Endothelial cell of umbilical vein (primary cell): ENCODE results near the gene TSPOAP1. TPM values are rescaled to one million over a fixed set of nuclear protein-coding genes. Genes with fewer than 3 reads are reported as not detected.

Experiments used
- BruUV-seq: library from RNA; stranded (reverse); fragments of 400-500 nt; replicated peaks from 2 replicates; lab custom pipeline; 2021; lab: Mats Ljungman, UMichigan
- CTCF ChIA-PET: fragments of 300-600, 350-600 bp; sonication (Branson Sonifier 250); formaldehyde crosslinking; loops from one replicate; lab custom pipeline; 2021; ENCODE audit warnings: antibody characterized with exemption, inconsistent platforms; lab: Charles Lee
- POLR2A ChIA-PET: fragments of 300-600, 350-600 bp; sonication (Branson Sonifier 250); formaldehyde crosslinking; loops from one replicate; lab custom pipeline; 2021; ENCODE audit warnings: antibody characterized with exemption, inconsistent platforms; lab: Charles Lee
- DNase-seq: peaks from one replicate; pipeline ENCODE4 v3.0.0-alpha.2; 2011; ENCODE audit warnings: low read depth, low spot score
- FAIRE-seq: peaks from 2 replicates; lab custom pipeline; 2011; peaks lifted over from hg19 to GRCh38; lab: Jason Lieb, UNC
- H2AFZ ChIP-seq: 2 replicates; pipeline ENCODE4 v1.6.0; 2012; ENCODE audit warnings: low read depth, low read length, control low read depth, inconsistent platforms
- H3K27ac ChIP-seq: 2 replicates; pipeline ENCODE4 v1.5.1; 2011; ENCODE audit warnings: low read depth, mild to moderate bottlenecking, control low read depth, low read length, moderate library complexity; ENCODE audit not compliant: insufficient read depth
- H3K27me3 ChIP-seq, 2 experiments: 2 replicates each; pipeline versions ENCODE4 v1.6.0 to v1.6.1; 2011; ENCODE audit warnings: low read length in 2 of 2, mixed read lengths in 1 of 2; ENCODE audit not compliant: control insufficient read depth in 2 of 2, insufficient read depth in 2 of 2
- H3K36me3 ChIP-seq, 2 experiments: 2 replicates in 1 of 2; 3 replicates in 1 of 2; pipeline ENCODE4 v1.5.1; 2011; ENCODE audit warnings: low read length in 2 of 2, mild to moderate bottlenecking in 1 of 2, moderate library complexity in 1 of 2; ENCODE audit not compliant: control insufficient read depth in 2 of 2, insufficient read depth in 2 of 2; ENCODE audit errors: extremely low read depth in 1 of 2
- H3K4me1 ChIP-seq: 3 replicates; pipeline ENCODE4 v1.5.1; 2011; ENCODE audit warnings: mild to moderate bottlenecking, low read length; ENCODE audit not compliant: control insufficient read depth, insufficient read depth; ENCODE audit errors: extremely low read depth
- H3K4me2 ChIP-seq: 2 replicates; pipeline ENCODE4 v1.6.1; 2011; ENCODE audit warnings: low read length, control low read depth, mixed read lengths; ENCODE audit not compliant: insufficient read depth
- H3K4me3 ChIP-seq, 3 experiments: fragments of 200-600 bp in 1 of 3; sonication (generic), shearing (Covaris generic) in 1 of 3; replicated peaks in 1 of 3; 2 replicates each; pipeline ENCODE4 v1.5.1; 2011 to 2016; ENCODE audit warnings: control low read depth in 3 of 3, low read length in 3 of 3, mild to moderate bottlenecking in 2 of 3, inconsistent platforms in 1 of 3, low read depth in 1 of 3, moderate library complexity in 1 of 3; ENCODE audit not compliant: insufficient read depth in 1 of 3
- H3K79me2 ChIP-seq: 2 replicates; pipeline ENCODE4 v1.6.0; 2012; ENCODE audit warnings: low read length, inconsistent platforms; ENCODE audit not compliant: control insufficient read depth, insufficient read depth
- H3K9ac ChIP-seq: replicated peaks from 2 replicates; pipeline ENCODE3; 2011; ENCODE audit warnings: low read length, control low read depth; ENCODE audit not compliant: insufficient read depth; ENCODE audit errors: extremely low read depth
- H3K9me1 ChIP-seq: replicated peaks from 3 replicates; pipeline ENCODE4 v1.6.0; 2011; ENCODE audit warnings: mild to moderate bottlenecking, low read length; ENCODE audit not compliant: control insufficient read depth, insufficient read depth; ENCODE audit errors: extremely low read depth
- H3K9me3 ChIP-seq: replicated peaks from 2 replicates; pipeline ENCODE4 v1.5.1; 2012; ENCODE audit warnings: low read length, inconsistent platforms; ENCODE audit not compliant: control insufficient read depth, insufficient read depth
- H4K20me1 ChIP-seq: replicated peaks from 2 replicates; pipeline ENCODE3; 2011; ENCODE audit warnings: mild to moderate bottlenecking, low read length; ENCODE audit not compliant: control insufficient read depth, insufficient read depth; ENCODE audit errors: extremely low read depth
- EZH2 ChIP-seq: IDR thresholded peaks from 2 replicates; pipeline ENCODE4 v1.6.1; 2012; ENCODE audit warnings: borderline replicate concordance, low read depth, mild to moderate bottlenecking, moderate library complexity, low read length, inconsistent platforms; ENCODE audit not compliant: severe bottlenecking
- FOS ChIP-seq: IDR thresholded peaks from 2 replicates; pipeline ENCODE4 v1.6.1; 2011; ENCODE audit warnings: mild to moderate bottlenecking, low read length, moderate library complexity, borderline replicate concordance; ENCODE audit not compliant: insufficient read depth
- GATA2 ChIP-seq: IDR thresholded peaks from 2 replicates; pipeline ENCODE4 v1.7.0; 2011; ENCODE audit warnings: low read depth, mild to moderate bottlenecking, moderate library complexity, mixed read lengths, low read length; ENCODE audit not compliant: insufficient read length, insufficient read depth
- JUN ChIP-seq: IDR thresholded peaks from 2 replicates; pipeline ENCODE4 v1.6.1; 2011; ENCODE audit warnings: borderline replicate concordance, low read depth; ENCODE audit not compliant: insufficient read length, insufficient read depth
- MAX ChIP-seq: IDR thresholded peaks from 2 replicates; pipeline ENCODE4 v1.6.1; 2011; ENCODE audit not compliant: insufficient read depth, insufficient read length
- MYC ChIP-seq: IDR thresholded peaks from one replicate; pipeline ENCODE4 v1.6.1; 2011; ENCODE audit warnings: mild to moderate bottlenecking, low read depth, low read length
- POLR2A ChIP-seq: IDR thresholded peaks from 2 replicates; pipeline ENCODE4 v1.6.1; 2012; ENCODE audit warnings: low read depth, mild to moderate bottlenecking, control low read depth, low read length
- POLR2AphosphoS5 ChIP-seq: IDR thresholded peaks from 2 replicates; pipeline ENCODE4 v1.6.1; 2012; ENCODE audit warnings: low read depth, mild to moderate bottlenecking, control low read depth, low read length, moderate library complexity; ENCODE audit not compliant: insufficient read depth
- dilution Hi-C: fragments of 300-500 bp; cut with MboI; formaldehyde crosslinking; loops from one replicate; pipeline ENCODE4 v1.15.0; 2019; ENCODE audit warnings: low sequenced_read_pairs; ENCODE audit not compliant: extremely low pct_ligation_motif_present
- intact Hi-C: fragments of 100-400 bp; cut with micrococcal nuclease; formaldehyde crosslinking; loops from one replicate; pipeline ENCODE4 v1.10.0; 2022
- polyA plus RNA-seq, 4 experiments: library from polyadenylated mRNA; depleted of rRNA in 3 of 4; stranded (reverse) in 3 of 4; unstranded in 1 of 4; fragments of >200 nt; gene quantifications; 2 replicates each; pipeline versions ENCODE4 v1.2.1 to v1.2.3, GENCODE V29; 2011 to 2012; ENCODE audit warnings: missing spikeins in 1 of 4
- total RNA-seq: library from RNA; stranded (reverse); gene quantifications from 2 replicates; pipeline ENCODE4 v1.2.3, GENCODE V29; 2021
- TF ChIP-seq, protein P1 (sequence below), 2 donors: IDR thresholded peaks; 1 replicate in 1 of 2; 2 replicates in 1 of 2; pipeline ENCODE4 v1.5.1; 2011; ENCODE audit warnings: low read length in 2 of 2, mild to moderate bottlenecking in 2 of 2, moderate library complexity in 2 of 2, control low read depth in 1 of 2, inconsistent platforms in 1 of 2, low read depth in 1 of 2; ENCODE audit not compliant: insufficient read depth in 1 of 2; ENCODE audit errors: extremely low read depth in 1 of 2

Gene TSPOAP1
- total and polyA plus RNA-seq, 2 donors (not counting 3 experiments of a cell fraction or from before 2014, with no cell fraction given), result not detected

- POLR2A ChIA-PET, result no interaction called here
- no peak for FAIRE-seq
- DNase-seq, result no peak
These were observed 73.8 kb downstream of the TSPOAP1 start for GRCh38 chr17:58254803-58255202.

More at GRCh38 chr17:58254803-58255202, 73.8 kb downstream of the TSPOAP1 start:
- H3K4me3 ChIP-seq, result no peak overlapping the region
- no peaks in the 10 kb centered on the region for H3K36me3 ChIP-seq
- intact Hi-C loops, result no loop called here
- no peak overlapping the region for H2AFZ ChIP-seq
- H3K9me1 ChIP-seq, result no peaks in the 10 kb centered on the region
- peaks cover 11 to 15% of the 10 kb centered on the region in 2 experiments for H3K27me3 ChIP-seq
- dilution Hi-C loops, result no loop called here
- H3K27ac ChIP-seq, result no peak overlapping the region
- no peak overlapping the region for H3K9ac ChIP-seq
- no TSS peak for BruUV-seq
- TF ChIP-seq, protein P1, sequence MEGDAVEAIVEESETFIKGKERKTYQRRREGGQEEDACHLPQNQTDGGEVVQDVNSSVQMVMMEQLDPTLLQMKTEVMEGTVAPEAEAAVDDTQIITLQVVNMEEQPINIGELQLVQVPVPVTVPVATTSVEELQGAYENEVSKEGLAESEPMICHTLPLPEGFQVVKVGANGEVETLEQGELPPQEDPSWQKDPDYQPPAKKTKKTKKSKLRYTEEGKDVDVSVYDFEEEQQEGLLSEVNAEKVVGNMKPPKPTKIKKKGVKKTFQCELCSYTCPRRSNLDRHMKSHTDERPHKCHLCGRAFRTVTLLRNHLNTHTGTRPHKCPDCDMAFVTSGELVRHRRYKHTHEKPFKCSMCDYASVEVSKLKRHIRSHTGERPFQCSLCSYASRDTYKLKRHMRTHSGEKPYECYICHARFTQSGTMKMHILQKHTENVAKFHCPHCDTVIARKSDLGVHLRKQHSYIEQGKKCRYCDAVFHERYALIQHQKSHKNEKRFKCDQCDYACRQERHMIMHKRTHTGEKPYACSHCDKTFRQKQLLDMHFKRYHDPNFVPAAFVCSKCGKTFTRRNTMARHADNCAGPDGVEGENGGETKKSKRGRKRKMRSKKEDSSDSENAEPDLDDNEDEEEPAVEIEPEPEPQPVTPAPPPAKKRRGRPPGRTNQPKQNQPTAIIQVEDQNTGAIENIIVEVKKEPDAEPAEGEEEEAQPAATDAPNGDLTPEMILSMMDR (IDR thresholded peaks at IDR 0.05; ENCODE audit: extremely low read depth in 1 of 2, insufficient read depth in 1 of 2, low read depth in 1 of 2, low read length in 2 of 2), result no peak
- no peak for TF ChIP-seq MAX
- no peak for TF ChIP-seq POLR2A
- TF ChIP-seq FOS, result no peak
- no peak for TF ChIP-seq POLR2AphosphoS5
- TF ChIP-seq MYC, result no peak
- no peak for TF ChIP-seq JUN
- no peak for TF ChIP-seq EZH2
- no peak for TF ChIP-seq GATA2
- CTCF ChIA-PET, result interaction anchor here (0.6 to 2.5 kb wide), 2 partner anchors 10 to 21 kb away, joined by 5 read pairs; no protein-coding TSS in a partner anchor
- H3K4me2 ChIP-seq, result no peak overlapping the region
- H3K9me3 ChIP-seq, result no peaks in the 10 kb centered on the region
- H3K4me1 ChIP-seq, result no peaks in the 10 kb centered on the region
- H3K79me2 ChIP-seq, result no peaks in the 10 kb centered on the region
- H4K20me1 ChIP-seq, result no peaks in the 10 kb centered on the region
